GM12864 (cell line): ENCODE measurements around the gene BCORL1.

ENCODE experiments used
- DNase-seq: peaks from one replicate; pipeline ENCODE4 v3.0.0-alpha.2; 2011; ENCODE audit warnings: low read depth
- H3K4me3 ChIP-seq: 2 replicates; pipeline ENCODE4 v1.5.1; 2011; ENCODE audit warnings: mild to moderate bottlenecking, low read depth, low read length, control low read depth
- TF ChIP-seq, protein P1 (sequence below): IDR thresholded peaks from 2 replicates; pipeline ENCODE4 v1.5.1; 2011; ENCODE audit warnings: low read depth, mild to moderate bottlenecking, moderate library complexity, low read length, control low read depth, inconsistent platforms; ENCODE audit errors: missing control alignments

BCORL1 gene

GRCh38 chrX:129955682-129956081 lies 26.8 kb upstream of the BCORL1 start:
- no peak overlapping the region for H3K4me3 ChIP-seq
- no peak for DNase-seq
- TF ChIP-seq, protein P1, sequence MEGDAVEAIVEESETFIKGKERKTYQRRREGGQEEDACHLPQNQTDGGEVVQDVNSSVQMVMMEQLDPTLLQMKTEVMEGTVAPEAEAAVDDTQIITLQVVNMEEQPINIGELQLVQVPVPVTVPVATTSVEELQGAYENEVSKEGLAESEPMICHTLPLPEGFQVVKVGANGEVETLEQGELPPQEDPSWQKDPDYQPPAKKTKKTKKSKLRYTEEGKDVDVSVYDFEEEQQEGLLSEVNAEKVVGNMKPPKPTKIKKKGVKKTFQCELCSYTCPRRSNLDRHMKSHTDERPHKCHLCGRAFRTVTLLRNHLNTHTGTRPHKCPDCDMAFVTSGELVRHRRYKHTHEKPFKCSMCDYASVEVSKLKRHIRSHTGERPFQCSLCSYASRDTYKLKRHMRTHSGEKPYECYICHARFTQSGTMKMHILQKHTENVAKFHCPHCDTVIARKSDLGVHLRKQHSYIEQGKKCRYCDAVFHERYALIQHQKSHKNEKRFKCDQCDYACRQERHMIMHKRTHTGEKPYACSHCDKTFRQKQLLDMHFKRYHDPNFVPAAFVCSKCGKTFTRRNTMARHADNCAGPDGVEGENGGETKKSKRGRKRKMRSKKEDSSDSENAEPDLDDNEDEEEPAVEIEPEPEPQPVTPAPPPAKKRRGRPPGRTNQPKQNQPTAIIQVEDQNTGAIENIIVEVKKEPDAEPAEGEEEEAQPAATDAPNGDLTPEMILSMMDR, result no peak

DNA sequence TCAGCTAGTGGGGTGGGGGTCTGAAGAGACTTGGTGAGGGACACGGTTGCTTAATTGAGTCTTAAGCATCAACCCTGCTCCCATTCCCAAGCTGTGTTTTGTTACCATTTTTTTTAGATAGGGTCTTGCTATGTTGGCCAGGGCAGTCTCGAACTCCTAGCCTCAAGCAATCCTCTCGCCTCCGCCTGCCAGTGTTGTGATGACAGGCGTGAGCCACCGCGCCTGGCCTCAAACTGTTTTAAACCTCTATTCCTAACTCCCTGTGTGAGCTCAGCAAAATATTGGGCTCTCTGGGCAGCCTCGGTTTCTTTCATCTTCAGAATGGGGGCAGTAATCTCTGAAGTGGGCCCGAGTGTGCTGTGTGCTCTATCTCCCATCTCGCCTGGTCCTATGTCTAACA lies 26.3 kb upstream of the BCORL1 start:
- DNase-seq, result no peak
- TF ChIP-seq, protein P1, result no peak
- no peak overlapping the region for H3K4me3 ChIP-seq

DNA sequence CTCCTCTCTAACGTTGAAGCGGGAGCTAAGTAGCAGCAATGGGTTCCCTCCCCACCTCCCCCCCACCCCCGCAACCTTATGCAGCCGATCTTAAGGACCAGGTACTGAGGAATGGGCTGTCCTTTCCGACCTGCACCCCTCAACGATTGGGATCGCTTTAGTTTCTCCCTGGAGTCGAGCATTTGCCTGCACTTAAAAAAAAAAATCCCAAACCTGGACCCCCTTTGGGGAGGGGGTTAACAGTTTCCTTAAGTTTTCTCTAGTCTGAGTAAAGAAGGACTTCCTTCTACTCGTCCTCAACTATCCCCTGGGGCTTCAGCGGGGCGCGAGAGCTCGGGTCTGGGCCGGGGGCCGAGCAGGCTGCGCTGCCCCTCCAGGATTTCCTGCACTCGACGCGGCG lies 25.7 kb upstream of the BCORL1 start:
- no peak for DNase-seq
- H3K4me3 ChIP-seq, result no peak overlapping the region
- TF ChIP-seq, protein P1, result no peak

GRCh38 chrX:129957241-129958082 lies 25.0 kb upstream of the BCORL1 start:
- peak; percentile 27 for DNase-seq
- peak overlapping the region; percentile 53 for H3K4me3 ChIP-seq

GRCh38 chrX:129958083-129958465 lies 24.4 kb upstream of the BCORL1 start:
- H3K4me3 ChIP-seq, result peak overlapping the region; percentile 53
- no peak for DNase-seq
- TF ChIP-seq, protein P1, result no peak

More at GRCh38 chrX:129957241-129958082, 25.0 kb upstream of the BCORL1 start:
- TF ChIP-seq, protein P1, result no peak

GRCh38 chrX:129958814-129959492 lies 23.5 kb upstream of the BCORL1 start:
- TF ChIP-seq, protein P1, result no peak
- H3K4me3 ChIP-seq, result no peak overlapping the region
- DNase-seq, result no peak
